Ovary (tissue), 9 donors: ENCODE results near the gene SPRY4. TPM values are rescaled to one million over a fixed set of nuclear protein-coding genes. Genes with fewer than 3 reads are reported as not detected.

ENCODE experiments used
- DNase-seq, 5 donors: peaks; one replicate each; pipeline ENCODE4 v3.0.0-alpha.2; 2019 to 2020
- H3K27ac ChIP-seq, 2 donors: fragments of 200-600 bp; one replicate each; pipeline versions ENCODE4 v1.5.1 to v1.8.0; 2019 to 2022
- H3K27me3 ChIP-seq: fragments of 200-600 bp; one replicate; pipeline ENCODE4 v1.8.0; 2022
- H3K36me3 ChIP-seq: fragments of 200-600 bp; sonication (generic); one replicate; pipeline ENCODE4 v1.5.1; 2019
- H3K4me1 ChIP-seq: one replicate; pipeline ENCODE4 v1.8.1; 2013; ENCODE audit warnings: mild to moderate bottlenecking, moderate library complexity; ENCODE audit not compliant: insufficient read depth
- H3K4me3 ChIP-seq: fragments of 200-600 bp; sonication (generic); one replicate; pipeline ENCODE4 v1.5.1; 2017
- H3K9me3 ChIP-seq, 2 donors: fragments of 200-600 bp in 1 of 2; sonication (generic) in 1 of 2; one replicate each; pipeline versions ENCODE4 v1.5.1 to v1.8.1; 2013 to 2019; ENCODE audit warnings: mild to moderate bottlenecking in 1 of 2, moderate library complexity in 1 of 2
- CTCF ChIP-seq, 3 donors: fragments of 450-650 bp in 2 of 3; fragments of 200-600 bp in 1 of 3; IDR thresholded peaks; one replicate each; pipeline versions ENCODE4 v1.5.1 to v1.8.0; 2016 to 2022; ENCODE audit warnings: antibody characterized with exemption in 3 of 3, mild to moderate bottlenecking in 1 of 3
- EP300 ChIP-seq: sonication (generic); formaldehyde crosslinking; IDR thresholded peaks from one replicate; pipeline ENCODE4 v1.6.1; 2017; ENCODE audit warnings: antibody characterized with exemption
- POLR2A ChIP-seq: fragments of 450-650 bp; IDR thresholded peaks from one replicate; pipeline ENCODE4 v1.6.1; 2017; ENCODE audit warnings: antibody characterized with exemption, mild to moderate bottlenecking, moderate library complexity
- WGBS, 3 donors: extraction: QIAGEN DNeasy Blood & Tissue Kit in 1 of 3; methylation state at CpG; one replicate each; pipeline versions ENCODE4 v1.1.5 to v1.1.7; 2013 to 2017; 5-methylcytosine and 5-hydroxymethylcytosine counted together
- intact Hi-C, 4 donors: fragments of 100-400 bp; cut with DNase I; formaldehyde crosslinking; loops; one replicate each; pipeline versions ENCODE4 v1.11.0 to v1.15.1; 2022 to 2023
- polyA plus RNA-seq, 2 donors: library from polyadenylated mRNA; stranded (reverse); fragments of 200-250 nt in 1 of 2; fragments of 350-450 nt in 1 of 2; fragmentation: Illumina TruSeq in 1 of 2; extraction: RNeasy Lipid Tissue Mini Kit (QIAGEN cat#74804) in 1 of 2; gene quantifications; one replicate each; pipeline ENCODE4 v1.2.3, GENCODE V29; 2013 to 2014
- total RNA-seq, 7 donors: library from RNA; depleted of rRNA in 2 of 7; stranded (reverse); fragments of >200 nt in 2 of 7; fragmentation: NEBNext Ultra II Directional in 3 of 7; extraction: Animal tissue kit (Norgen Biotek cat#: 25700) in 3 of 7; gene quantifications; one replicate each; pipeline versions ENCODE4 v1.1.0 to v1.2.4, GENCODE V29; 2016 to 2023
- donor health status: DM: no; HTN: no; CAD: no; lungs with moderate emphysema.
- donor health status: DM: no; HTN: no; CAD: no.
- donor health status: Bipolar disorder and iron deficiency.
- donor health status: DM: yes; HTN: yes; CAD: no.
- donor health status: DM: no; HTN: no; CAD: no.
- donor health status: DM: yes; HTN: yes; CAD: no.

Gene SPRY4
- total and polyA plus RNA-seq, 9 donors: 1.9 to 15.9 (median 5.5) TPM

- WGBS, 3 donors: 87 to 91% (median 90%) methylated on average over 5 of the region's 5 CpGs
- no peaks in the 10 kb centered on the region for H3K27me3 ChIP-seq
- TF ChIP-seq POLR2A: no peak
- DNase-seq: no peak
- no peaks in the 10 kb centered on the region for H3K36me3 ChIP-seq
- intact Hi-C loops: no loop called here
- H3K27ac ChIP-seq: peak overlapping the region in 1 of 2 donors; percentile 64
- H3K4me1 ChIP-seq: peaks cover 3% of the 10 kb centered on the region
- H3K9me3 ChIP-seq: no peaks in the 10 kb centered on the region
- no peak overlapping the region for H3K4me3 ChIP-seq
Measured at GRCh38 chr5:142358121-142358520, 33.3 kb upstream of the SPRY4 start.

- H3K27me3 ChIP-seq: no peaks in the 10 kb centered on the region
- 22 to 31% (median 23%) methylated on average over 12 to 14 of the region's 14 CpGs for WGBS, 3 donors
- no peaks in the 10 kb centered on the region for H3K9me3 ChIP-seq
- no peaks in the 10 kb centered on the region for H3K36me3 ChIP-seq
- H3K4me1 ChIP-seq: peaks cover 2% of the 10 kb centered on the region
- intact Hi-C loops: no loop called here
- no peak for DNase-seq
- no peak for TF ChIP-seq POLR2A
- H3K4me3 ChIP-seq: peak overlapping the region; percentile 80
- H3K27ac ChIP-seq: peak overlapping the region; percentile 64 to 95
Measured at GRCh38 chr5:142357469-142358090, 32.8 kb upstream of the SPRY4 start.

GRCh38 chr5:142356716-142357468 lies 32.1 kb upstream of the SPRY4 start:
- Histone ChIP-seq H3K4me3 (peak overlapping the region; percentile 80), H3K4me1 (peaks cover 2% of the 10 kb centered on the region), H3K27ac (peak overlapping the region; percentile 64 to 95), H3K9me3 (no peaks in the 10 kb centered on the region), H3K36me3 (no peaks in the 10 kb centered on the region), H3K27me3 (no peaks in the 10 kb centered on the region)
- DNase-seq: peak; percentile 80 to 88 (median 84)
- peak; percentile 76 for TF ChIP-seq POLR2A
- TF ChIP-seq EP300: no peak
- WGBS, 3 donors: 0 to 1% (median 1%) methylated on average over 80 to 82 of the region's 82 CpGs
- intact Hi-C loops: no loop called here

- Histone ChIP-seq H3K4me1 (peaks cover 2% of the 10 kb centered on the region), H3K4me3 (peak overlapping the region; percentile 80), H3K27ac (peak overlapping the region; percentile 64 to 95), H3K9me3 (no peaks in the 10 kb centered on the region), H3K36me3 (no peaks in the 10 kb centered on the region), H3K27me3 (no peaks in the 10 kb centered on the region)
- no peak for TF ChIP-seq POLR2A
- no peak for TF ChIP-seq CTCF (IDR thresholded peaks at IDR 0.05)
- no peak for TF ChIP-seq EP300
- intact Hi-C loops: no loop called here
- 6 to 9% (median 9%) methylated on average over 14 of the region's 14 CpGs for WGBS, 3 donors
- no peak for DNase-seq
Measured at GRCh38 chr5:142356349-142356715, 31.5 kb upstream of the SPRY4 start.

GRCh38 chr5:142353071-142353472 lies 28.3 kb upstream of the SPRY4 start:
- WGBS, 3 donors: 77 to 88% (median 81%) methylated on average over 4 of the region's 4 CpGs
- no peak overlapping the region for H3K27ac ChIP-seq
- peaks cover 2% of the 10 kb centered on the region for H3K4me1 ChIP-seq
- no peaks in the 10 kb centered on the region for H3K27me3 ChIP-seq
- no peak for DNase-seq
- H3K9me3 ChIP-seq: no peaks in the 10 kb centered on the region
- H3K4me3 ChIP-seq: no peak overlapping the region
- no peaks in the 10 kb centered on the region for H3K36me3 ChIP-seq
- TF ChIP-seq CTCF (IDR thresholded peaks at IDR 0.05): no peak
- no peak for TF ChIP-seq EP300
- no peak for TF ChIP-seq POLR2A
- intact Hi-C loops: no loop called here

GRCh38 chr5:142350021-142350420 lies 25.2 kb upstream of the SPRY4 start:
- intact Hi-C loops: no loop called here
- TF ChIP-seq CTCF (IDR thresholded peaks at IDR 0.05) (no peak), EP300 (no peak), POLR2A (no peak)
- peaks cover 0 to under 1% of the 10 kb centered on the region in 2 donors for H3K9me3 ChIP-seq
- H3K4me3 ChIP-seq: no peak overlapping the region
- no peaks in the 10 kb centered on the region for H3K4me1 ChIP-seq
- no peaks in the 10 kb centered on the region for H3K36me3 ChIP-seq
- H3K27ac ChIP-seq: no peak overlapping the region
- DNase-seq: no peak
- H3K27me3 ChIP-seq: no peaks in the 10 kb centered on the region
